MM.1S (cell line): ENCODE results near the gene ZNHIT1.

Experiments
- EZH2 ChIP-seq: fragments of 300-600 bp; sonication (generic); optimal IDR thresholded peaks from 2 replicates; pipeline ENCODE3; 2017; ENCODE audit warnings: low read depth, mild to moderate bottlenecking, antibody characterized with exemption, low read length, mixed read lengths
- TF ChIP-seq, protein P1 (sequence below): fragments of 300-600 bp; sonication (generic); IDR thresholded peaks from 2 replicates; pipeline ENCODE4 v1.5.1; 2016; ENCODE audit warnings: antibody characterized with exemption, low read length, mixed read lengths

GRCh38 chr7:101195884-101196283 lies 22.1 kb upstream of the ZNHIT1 start:
- TF ChIP-seq, protein P1, sequence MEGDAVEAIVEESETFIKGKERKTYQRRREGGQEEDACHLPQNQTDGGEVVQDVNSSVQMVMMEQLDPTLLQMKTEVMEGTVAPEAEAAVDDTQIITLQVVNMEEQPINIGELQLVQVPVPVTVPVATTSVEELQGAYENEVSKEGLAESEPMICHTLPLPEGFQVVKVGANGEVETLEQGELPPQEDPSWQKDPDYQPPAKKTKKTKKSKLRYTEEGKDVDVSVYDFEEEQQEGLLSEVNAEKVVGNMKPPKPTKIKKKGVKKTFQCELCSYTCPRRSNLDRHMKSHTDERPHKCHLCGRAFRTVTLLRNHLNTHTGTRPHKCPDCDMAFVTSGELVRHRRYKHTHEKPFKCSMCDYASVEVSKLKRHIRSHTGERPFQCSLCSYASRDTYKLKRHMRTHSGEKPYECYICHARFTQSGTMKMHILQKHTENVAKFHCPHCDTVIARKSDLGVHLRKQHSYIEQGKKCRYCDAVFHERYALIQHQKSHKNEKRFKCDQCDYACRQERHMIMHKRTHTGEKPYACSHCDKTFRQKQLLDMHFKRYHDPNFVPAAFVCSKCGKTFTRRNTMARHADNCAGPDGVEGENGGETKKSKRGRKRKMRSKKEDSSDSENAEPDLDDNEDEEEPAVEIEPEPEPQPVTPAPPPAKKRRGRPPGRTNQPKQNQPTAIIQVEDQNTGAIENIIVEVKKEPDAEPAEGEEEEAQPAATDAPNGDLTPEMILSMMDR = no peak
- no peak for TF ChIP-seq EZH2
